GM11168 (cell line): ENCODE data around the gene GALNT13.

Experiments
- in situ Hi-C: fragments of 300-500 bp; cut with MboI; formaldehyde crosslinking; loops from one replicate; pipeline ENCODE4 v1.12.0; 2022; ENCODE audit warnings: low sequenced_read_pairs; ENCODE audit not compliant: unreplicated experiment

The GALNT13 gene

DNA sequence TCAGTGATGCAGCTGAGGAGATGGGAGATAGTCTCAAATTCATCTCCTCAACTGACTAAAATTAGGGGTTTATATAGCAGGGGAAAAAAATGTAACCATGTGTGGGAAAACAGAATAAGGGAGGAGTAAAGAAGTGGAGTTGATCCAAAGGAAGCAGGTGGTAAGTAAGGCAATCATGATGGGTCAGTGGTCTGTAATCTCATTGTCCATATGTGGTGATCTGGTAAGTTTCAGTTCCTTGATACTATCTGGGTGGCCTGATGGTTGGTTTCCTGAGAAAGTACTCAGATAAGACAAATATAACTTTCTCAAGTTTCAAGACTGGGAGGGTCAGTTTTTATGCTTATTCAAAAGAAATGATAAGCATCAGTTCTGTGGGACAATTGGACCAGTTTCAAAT is 514.5 kb downstream of the GALNT13 start:
- in situ Hi-C loops, result no loop called here

DNA sequence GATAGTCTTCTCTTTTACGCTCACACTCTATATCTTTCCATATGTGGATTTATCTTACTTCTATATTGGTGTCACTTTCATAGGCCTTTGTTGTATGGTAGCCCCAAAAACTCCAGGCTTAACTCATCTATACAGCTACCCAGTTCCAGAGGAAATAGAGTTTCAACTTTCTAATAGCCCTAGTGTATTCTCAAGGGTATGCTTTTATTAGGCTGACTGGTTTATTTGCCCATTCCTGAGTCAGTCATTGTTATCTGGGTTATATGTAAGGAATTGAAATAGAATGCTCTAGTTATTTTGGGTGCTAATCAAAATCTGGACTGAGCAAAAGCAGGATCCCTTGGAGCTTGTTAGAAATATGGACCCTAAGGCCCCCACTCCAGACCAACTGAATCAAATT is 519.3 kb downstream of the GALNT13 start:
- in situ Hi-C loops, result no loop called here

DNA sequence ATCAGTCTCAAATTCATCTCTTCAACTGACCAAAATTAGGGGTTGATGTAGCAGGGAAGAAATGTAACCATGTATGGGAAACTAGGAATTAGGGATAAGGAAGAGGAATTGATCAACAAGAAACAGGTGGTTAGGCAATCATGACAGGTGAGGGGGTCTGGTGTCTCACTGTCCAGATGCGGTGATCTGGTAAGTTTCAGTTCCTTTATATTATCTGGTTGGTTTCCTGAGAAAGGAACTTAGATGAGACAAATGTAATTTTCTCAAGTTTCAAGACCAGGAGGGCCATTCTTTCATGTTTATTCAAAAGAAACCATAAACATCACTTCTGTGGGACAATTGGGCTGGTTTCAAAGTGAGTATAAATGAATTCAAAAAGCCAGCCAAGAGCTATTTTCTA is 520.5 kb downstream of the GALNT13 start:
- in situ Hi-C loops, result no loop called here

DNA sequence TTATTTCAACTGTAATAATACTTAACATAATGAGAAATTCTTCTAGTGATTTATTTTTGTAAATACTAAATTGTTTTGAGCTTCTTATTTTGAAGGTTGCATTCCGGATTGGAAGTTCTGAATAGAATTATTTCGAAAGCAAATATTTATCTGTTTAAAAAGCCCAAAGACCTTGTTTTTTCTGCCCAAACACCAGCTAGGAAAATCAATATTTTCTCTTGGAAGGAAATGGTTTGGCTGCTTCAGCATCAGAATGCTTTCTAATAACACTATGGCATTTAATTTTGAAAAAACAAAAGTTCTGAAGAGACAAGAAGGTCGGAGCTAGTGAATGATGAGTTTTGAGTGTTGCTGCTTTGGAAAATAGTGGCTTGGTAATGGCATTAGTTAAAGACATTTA is 522.9 kb downstream of the GALNT13 start:
- in situ Hi-C loops, result no loop called here

DNA sequence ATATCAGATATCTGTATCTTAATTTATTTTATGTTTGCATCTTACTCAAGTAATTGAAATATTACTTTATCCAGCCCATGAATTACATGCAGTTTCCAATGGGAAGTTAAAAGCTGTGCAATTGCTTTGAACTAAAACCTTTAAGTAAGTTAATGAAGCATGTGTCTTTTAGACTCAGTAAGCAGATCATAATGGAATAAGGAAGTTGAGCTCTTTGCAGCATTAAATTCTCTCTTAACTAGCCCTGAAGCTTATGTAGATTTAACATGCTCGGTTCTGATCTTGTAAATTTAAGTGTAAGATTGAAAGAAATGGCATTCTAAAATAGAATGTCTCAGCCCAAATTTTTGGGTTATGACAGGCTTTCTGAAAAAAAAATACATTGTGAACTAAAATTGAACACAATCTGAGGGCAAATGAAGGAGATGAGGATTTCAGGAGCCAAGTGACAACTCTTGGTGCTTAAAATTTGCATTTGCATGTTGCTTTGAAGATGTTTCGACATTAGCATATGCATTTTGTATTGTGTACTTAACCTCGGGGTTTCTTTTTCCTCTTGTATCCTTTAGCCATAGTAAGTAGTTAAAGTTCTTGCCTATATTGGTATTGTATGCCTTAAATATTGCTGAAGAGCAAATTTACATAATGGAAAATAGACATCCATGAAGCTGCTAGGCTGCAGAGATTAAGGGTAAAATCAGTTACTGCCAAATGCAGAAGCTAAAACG is 529.0 kb downstream of the GALNT13 start:
- in situ Hi-C loops, result no loop called here

DNA sequence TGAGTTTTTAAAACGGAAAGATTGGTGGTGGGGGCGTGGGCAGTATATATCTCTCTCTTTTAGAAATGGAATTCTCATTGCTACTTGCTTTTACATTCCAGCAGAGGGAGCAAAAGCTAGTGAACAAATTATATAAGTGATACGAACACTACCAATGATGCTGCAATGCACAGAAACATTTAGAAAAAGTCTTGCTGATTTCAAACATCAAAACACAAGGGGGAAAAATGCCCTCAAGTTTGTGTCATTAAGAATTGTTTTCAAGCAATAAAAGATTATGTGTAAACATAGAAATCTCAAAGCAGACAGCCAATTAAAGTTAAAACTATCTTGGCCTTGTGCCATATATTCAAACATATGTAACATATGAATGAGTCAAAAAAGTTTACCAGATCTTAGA is 530.5 kb downstream of the GALNT13 start:
- in situ Hi-C loops, result no loop called here

DNA sequence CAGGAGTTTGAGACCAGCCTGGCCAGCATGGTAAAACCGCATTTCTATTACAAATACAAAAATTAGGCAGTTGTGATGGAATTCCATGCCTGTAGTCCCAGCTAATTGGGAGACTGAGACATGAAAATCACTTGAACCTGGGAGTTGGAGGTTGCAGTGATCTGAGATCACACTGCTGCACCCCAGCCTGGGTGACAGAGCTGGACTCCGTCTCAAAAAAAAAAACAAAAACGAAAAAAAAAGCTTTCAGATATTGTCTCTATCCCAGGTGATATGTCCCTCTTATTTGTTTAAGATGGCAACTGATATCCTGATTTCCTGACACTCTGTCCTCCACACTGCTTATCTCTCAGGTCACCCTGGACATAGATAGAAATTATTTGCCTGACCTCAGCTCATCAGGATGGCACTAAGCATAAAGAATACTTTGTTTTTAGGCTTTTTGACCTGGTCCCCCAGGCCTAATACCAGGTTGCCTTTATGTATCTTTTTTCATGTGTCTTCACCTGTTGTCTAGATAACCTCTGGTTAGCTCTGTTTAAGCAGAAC is 531.6 kb downstream of the GALNT13 start:
- in situ Hi-C loops, result no loop called here

DNA sequence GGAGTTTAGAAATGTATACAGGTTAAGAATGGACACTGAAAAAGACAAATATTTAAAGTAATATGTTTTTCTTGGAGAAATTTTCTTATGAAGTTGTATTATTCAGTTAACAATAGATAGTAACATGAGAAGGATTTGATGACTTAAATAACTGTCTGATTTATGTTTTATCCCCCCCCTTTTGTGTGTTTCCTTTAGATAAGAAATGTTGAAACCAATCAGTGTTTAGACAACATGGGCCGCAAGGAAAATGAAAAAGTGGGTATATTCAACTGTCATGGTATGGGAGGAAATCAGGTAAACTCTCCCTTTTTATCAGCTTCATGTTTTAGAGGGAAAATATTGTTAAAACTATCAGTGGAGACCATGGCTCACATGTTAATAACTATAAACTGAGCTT is 537.1 kb downstream of the GALNT13 start:
- in situ Hi-C loops, result no loop called here

DNA sequence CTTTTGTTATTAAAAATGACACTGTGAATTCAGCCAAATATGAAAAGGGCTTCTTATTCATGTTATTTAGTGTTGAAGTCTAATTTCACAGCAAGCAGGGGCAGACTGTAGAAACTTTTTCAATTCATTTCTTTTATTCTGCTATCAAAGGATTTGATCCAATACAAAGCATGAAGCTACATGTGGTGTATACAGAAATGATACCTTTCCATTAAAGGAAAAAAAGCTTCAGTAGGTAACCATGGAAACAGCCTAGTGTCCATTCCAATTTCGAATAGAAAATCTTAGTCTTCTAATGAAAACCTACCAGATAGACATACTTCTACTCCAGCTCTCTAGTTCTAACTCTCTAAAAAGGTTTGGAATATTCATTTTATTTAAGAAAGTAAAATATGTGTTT is 550.5 kb downstream of the GALNT13 start:
- in situ Hi-C loops, result no loop called here

DNA sequence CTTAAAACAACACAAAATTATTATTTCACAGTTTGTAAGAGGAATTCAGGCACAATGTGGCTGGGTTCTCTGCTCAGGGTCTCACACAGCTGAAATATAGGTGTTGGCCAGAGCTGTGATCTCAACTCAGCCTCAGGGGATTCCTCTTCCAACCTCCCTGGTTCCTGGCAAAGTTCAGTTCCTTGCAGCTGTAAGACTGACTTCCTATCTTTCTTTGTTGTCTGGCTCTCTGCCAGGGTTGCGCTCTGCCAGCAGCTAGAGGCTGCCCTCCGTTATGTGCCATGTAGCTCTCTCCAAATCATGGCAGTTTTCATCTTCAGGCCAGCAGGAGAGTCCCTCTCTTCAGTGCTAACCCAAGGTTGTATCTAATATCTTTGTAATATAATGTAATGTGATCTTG is 554.3 kb downstream of the GALNT13 start:
- in situ Hi-C loops, result no loop called here

DNA sequence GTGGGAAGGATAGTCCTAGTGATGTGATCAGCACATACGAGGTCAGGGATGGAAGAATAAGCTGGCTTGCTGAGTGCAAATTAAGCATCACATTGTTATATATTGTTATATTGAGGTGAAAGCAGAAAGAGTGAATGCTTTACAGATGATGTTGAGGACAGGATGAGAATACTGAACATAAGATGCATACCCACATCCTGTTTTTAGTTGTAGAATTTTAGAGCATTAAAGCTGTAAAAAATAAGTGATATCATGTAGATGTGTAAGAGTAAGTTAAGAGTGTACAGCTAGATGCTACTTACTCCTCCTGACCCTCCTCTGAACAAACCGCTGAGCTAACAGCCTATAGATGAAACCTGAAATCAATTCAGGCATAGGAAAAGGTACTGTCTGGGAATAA is 555.7 kb downstream of the GALNT13 start:
- in situ Hi-C loops, result no loop called here

DNA sequence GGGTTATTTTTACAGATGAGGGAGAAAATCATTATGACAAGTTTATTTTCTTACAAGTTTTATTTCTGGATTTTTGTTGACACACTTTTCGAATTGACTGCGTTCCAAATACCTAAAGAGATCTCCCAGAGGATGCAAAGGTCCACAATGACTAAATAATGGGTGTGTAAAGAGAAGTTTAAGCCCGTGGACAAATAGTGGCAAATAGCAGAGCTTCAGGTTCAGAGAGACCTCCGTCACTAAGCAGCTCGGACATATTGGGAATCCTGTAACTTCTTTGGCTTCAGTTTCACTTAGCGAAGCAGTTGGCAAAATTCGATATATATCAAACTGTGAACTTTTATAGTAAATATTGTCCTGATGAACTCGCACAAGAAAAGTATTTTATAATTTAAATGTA is 556.3 kb downstream of the GALNT13 start:
- in situ Hi-C loops, result no loop called here

DNA sequence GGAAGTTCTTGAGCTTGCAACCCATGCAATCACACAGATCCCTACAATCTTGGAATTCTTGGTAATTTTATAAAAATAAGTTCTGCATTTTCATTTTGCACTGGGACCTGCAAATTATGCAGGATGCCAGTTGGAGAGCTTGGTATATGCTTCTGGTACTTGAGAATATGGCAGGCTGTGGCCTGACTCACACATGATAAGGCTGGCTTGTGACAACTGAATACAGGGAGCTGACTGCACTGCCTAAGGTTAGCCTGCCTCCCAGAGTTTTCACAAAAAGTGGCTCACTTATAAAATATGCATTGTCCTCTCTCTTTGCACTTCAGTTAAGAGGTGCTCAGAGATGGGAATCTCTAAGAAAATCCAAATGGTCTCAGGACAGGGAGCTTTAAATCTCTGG is 561.3 kb downstream of the GALNT13 start:
- in situ Hi-C loops, result no loop called here

DNA sequence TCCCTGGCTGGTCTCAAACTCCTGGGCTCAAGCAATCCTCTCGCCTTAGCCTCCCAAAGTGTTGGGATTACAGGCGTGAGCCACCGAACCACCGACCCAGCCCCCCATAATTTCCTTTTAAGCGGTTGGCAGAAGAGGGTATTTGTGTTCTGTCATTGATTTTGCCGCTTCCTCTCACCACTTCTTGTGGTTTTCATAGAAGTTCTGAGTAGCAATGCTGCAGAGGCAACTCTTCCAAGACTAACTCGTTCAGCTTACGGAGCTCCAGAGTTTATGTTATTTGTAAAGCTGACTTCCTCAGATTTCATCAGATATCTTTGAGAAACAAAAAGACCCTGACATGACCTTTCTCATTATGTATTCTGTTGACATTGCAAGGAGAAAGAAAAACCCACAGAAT is 565.4 kb downstream of the GALNT13 start:
- in situ Hi-C loops, result no loop called here

DNA sequence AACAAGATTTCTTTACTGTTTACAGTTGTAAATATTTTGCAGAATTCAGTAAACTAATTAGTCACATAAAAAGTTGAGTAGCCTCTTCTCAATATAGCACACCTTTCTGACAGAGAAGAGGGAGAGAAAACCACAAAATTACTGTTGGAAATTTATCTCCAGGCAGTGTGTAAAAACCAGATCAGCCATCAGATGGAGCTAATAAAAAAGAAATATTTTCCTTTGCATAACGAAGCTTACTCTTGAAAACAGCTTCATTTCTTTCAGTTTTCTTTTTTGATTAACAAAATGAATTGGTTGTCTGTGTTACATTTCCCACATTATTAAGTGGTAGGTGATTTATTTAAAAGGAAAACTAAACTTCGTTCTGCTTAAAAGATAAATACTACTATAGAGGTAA is 567.4 kb downstream of the GALNT13 start:
- in situ Hi-C loops, result no loop called here

DNA sequence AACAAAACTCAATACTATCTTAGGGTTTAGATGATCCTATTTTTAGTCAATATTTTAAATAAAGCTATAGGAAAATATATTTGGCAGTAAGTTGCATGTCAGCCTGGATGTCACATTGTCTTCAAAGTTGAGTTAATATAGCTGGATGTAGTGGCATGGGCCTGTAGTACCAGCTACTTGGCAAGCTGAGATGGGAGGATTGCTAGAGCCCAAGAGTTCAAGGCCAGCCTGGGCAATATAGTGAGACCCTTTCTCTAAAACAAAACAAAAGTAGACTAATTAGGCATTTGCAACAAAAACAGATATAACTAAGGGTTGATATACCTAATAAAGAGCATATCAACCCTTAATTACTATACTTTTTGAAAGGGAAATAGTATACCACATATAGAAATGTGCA is 572.2 kb downstream of the GALNT13 start:
- in situ Hi-C loops, result no loop called here

DNA sequence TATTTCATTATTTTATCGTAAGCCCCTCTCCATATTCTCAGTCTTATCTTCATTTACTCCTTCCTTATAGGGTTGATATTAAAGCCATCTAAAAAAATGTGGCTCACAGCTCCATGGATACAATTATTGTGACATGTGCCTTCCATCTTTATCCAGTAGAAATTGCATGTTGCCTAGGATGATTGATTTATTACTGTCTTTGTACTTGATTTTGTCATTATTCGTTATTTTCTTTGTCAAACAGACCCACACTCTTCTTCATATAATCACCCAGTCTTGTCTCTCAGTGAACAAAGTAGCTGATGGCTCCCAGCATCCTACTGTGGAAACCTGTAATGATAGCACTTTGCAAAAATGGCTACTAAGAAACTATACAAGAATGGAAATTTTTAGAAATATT is 574.6 kb downstream of the GALNT13 start:
- in situ Hi-C loops, result no loop called here

DNA sequence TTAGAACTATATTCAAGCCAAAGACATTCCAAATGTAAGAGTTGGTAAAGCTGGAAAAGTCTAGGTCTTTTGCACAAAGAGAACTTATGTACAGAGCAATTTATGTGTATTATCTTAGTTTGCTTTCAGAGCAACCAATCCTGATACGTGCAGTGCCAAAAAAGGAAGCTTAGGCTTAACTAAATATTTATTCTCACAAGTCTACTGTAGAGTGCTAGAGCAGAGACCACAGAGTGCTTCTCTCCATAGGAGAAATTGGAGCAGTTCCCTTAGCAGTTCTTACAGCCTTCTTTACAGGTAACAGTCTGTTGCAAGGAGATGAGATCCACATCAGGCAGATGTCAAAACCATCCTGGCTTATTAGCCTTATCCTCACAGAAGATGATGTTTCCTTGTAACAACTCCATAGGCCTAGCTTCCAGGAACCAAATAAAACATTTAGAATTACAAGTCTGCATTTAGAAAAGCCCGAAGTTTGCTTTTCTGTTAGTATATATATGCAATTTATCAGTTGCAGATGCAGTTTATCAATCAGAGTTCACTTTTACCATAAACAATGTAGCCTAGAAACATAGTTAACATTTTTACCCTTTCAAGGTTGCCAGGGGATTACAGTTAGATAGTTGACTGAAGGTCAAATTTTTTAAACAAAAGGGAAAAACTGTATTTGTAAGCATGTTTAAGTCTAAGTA is 576.2 kb downstream of the GALNT13 start:
- in situ Hi-C loops, result no loop called here

DNA sequence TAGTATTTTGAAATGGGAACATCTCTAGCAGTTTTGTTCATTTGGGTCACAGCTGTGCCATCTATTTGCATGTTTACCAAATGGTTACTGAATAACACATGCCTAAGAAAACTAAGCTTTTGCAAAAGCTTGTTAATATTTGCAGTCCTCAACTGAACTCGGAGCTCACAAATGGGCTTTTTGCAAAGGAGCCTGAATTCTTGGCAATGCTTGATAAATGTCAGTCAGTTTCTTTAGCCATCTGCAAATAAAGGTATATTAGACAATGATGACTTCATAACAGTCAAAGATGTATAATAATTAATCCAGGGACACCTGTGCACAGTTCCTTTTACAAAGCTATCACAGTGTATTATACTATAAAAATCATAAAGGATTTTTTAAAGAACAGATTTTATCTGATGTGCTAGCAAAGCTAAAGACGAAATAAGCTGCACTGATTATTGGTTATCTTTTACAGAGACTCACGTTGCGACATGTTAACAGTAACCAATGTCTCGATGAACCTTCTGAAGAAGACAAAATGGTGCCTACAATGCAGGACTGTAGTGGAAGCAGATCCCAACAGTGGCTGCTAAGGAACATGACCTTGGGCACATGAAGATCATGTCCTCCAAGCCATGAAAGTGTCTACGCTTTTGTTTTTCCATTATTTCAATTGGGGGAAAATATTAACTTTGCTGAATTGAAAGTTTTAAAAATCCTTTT is 578.4 kb downstream of the GALNT13 start:
- in situ Hi-C loops, result no loop called here

DNA sequence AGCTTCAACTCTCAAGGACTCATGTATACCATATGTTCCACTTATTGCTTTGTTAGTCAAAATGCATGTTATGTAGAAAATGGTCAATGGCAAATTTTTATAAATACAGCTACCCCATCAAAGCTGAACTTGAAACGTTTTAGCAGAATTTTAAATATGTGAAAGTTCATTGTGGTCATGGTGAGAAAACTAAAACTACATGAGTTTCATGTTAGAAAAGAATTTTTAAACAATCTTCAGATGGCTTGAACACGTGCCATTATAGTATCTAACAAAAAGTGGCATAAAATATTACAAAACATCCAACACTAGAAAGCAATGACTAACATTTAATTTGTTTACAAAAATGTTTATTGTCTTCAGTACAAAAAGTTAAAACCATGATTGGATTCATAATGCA is 580.7 kb downstream of the GALNT13 start:
- in situ Hi-C loops, result no loop called here

DNA sequence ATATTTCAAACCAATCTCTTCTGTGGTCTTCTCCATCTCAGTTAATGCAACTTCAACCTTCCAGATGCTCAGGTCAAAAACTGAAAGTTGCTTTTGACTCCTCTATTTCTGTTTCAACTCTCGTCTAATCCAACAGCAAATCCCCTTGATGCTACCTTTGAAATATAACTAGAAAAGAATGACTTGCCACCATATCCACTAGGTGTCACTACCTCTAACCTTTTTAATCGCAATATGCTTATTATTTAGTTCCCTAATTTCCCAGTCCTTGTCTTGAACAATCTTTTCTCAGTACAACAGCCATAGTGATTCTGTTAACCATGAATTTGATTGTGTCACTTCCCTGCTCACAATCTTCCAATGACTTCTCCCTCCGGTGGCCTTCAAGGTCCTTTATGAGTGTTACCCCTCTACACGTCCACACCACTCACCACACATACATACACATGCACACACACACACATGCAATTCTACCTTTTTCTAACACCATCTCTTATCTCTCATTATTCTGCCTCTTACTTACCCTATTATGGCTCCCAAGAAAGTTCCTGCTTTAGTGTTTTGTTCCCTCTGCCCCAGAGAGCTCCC is 581.3 kb downstream of the GALNT13 start:
- in situ Hi-C loops, result no loop called here
